ENCODE measurements around the gene AGBL4. TPM values are rescaled to one million over a fixed set of nuclear protein-coding genes. Genes with fewer than 3 reads are reported as not detected.

Gene AGBL4
- total RNA-seq, 1 experiment from 2014 or later: not detected

DNA sequence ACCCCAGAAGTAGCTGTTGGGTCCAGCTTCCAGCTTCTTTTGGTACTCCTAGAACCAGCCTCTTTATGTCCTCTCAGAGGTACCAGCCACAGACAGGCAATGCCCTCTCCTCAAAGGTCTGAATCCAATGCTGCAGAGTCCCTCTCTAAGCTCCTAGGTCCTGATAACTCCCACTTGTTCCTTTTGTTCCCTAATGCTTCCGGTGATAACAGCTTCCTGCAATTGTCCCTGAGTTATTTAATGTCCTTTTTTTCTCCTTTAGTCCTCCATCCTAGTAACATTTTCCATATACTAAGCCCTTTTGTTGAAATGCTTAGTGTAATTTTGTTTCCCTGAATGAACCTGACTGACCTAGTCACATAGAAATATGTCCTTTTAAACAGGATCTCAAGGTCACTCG lies 1045.3 kb downstream of the AGBL4 start (continued):
- no peak for TF ChIP-seq YY1 (IDR thresholded peaks at IDR 0.05; ENCODE audit: extremely low read depth, insufficient replicate concordance, low read depth, low read length)
- no peak for TF ChIP-seq FOSL1 (IDR thresholded peaks at IDR 0.05; ENCODE audit: low read depth)
- TF ChIP-seq, protein P1, sequence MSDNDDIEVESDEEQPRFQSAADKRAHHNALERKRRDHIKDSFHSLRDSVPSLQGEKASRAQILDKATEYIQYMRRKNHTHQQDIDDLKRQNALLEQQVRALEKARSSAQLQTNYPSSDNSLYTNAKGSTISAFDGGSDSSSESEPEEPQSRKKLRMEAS (IDR thresholded peaks at IDR 0.05): no peak

DNA sequence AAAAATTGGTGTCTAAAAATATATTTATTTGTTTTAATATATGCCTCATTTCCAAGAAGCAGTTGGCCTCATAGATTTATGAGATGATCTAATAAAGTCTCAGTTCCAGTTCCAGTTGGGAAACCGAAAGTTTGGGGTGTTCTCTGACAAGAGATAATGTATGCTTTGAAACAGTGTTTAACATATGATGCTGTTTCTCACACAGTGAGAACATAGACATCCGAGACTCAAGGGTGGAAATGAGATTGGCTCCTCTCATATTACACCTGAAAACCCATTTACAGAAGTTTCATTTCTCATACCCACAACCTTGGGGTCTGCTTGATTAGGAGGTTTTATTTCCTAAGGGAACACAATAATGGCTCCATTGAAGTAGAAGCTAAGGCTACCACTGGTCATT lies 1046.5 kb downstream of the AGBL4 start:
- ChIA-PET CTCF (no interaction called here), POLR2A (no interaction called here), RAD21 (ENCODE audit: low non-redundant PET in 1 of 2, low total read pairs in 2 of 2, uncharacterized antibody in 2 of 2, unreplicated experiment in 2 of 2) (no interaction called here)
- Histone ChIP-seq H3K79me2 (ENCODE audit: insufficient read depth, low read length) (no peaks in the 10 kb centered on the region), H3K4me2 (ENCODE audit: low read length) (no peak overlapping the region), H3K27ac (ENCODE audit: low read depth, low read length) (no peak overlapping the region), H3K36me3 (ENCODE audit: control insufficient read depth in 1 of 2, insufficient read depth in 2 of 2, low read length in 2 of 2) (no peaks in the 10 kb centered on the region), H4K20me1 (ENCODE audit: insufficient read depth) (no peaks in the 10 kb centered on the region), H2AFZ (ENCODE audit: low read depth, low read length, poor library complexity, severe bottlenecking) (no peak overlapping the region), H3K4me1 (ENCODE audit: control insufficient read depth in 1 of 2, insufficient read depth in 2 of 2, low read length in 2 of 2) (no peaks in the 10 kb centered on the region), H3K9ac (ENCODE audit: low read length) (no peak overlapping the region), H3K4me3 (replicated peaks in 1 of 2; ENCODE audit: low read depth in 1 of 2, low read length in 2 of 2) (no peak overlapping the region), H3K27me3 (ENCODE audit: insufficient read depth, low read length) (no peaks in the 10 kb centered on the region), H3K9me2 (ENCODE audit: insufficient read depth) (no peaks in the 10 kb centered on the region), H3K9me3 (ENCODE audit: control insufficient read depth in 1 of 2, insufficient read depth in 1 of 2, low read depth in 1 of 2, low read length in 2 of 2) (no peaks in the 10 kb centered on the region)
- ATAC-seq: no peak
- no peak for DNase-seq (ENCODE audit: low read depth, low spot score)
- intact Hi-C loops (cut with micrococcal nuclease): no loop called here
- no TSS peak for BruUV-seq (replicated peaks)
- TF ChIP-seq, protein P2, sequence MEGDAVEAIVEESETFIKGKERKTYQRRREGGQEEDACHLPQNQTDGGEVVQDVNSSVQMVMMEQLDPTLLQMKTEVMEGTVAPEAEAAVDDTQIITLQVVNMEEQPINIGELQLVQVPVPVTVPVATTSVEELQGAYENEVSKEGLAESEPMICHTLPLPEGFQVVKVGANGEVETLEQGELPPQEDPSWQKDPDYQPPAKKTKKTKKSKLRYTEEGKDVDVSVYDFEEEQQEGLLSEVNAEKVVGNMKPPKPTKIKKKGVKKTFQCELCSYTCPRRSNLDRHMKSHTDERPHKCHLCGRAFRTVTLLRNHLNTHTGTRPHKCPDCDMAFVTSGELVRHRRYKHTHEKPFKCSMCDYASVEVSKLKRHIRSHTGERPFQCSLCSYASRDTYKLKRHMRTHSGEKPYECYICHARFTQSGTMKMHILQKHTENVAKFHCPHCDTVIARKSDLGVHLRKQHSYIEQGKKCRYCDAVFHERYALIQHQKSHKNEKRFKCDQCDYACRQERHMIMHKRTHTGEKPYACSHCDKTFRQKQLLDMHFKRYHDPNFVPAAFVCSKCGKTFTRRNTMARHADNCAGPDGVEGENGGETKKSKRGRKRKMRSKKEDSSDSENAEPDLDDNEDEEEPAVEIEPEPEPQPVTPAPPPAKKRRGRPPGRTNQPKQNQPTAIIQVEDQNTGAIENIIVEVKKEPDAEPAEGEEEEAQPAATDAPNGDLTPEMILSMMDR (IDR thresholded peaks at IDR 0.05 in 2 of 3, conservative IDR thresholded peaks at IDR 0.05 in 1 of 3; ENCODE audit: borderline replicate concordance in 1 of 3, insufficient read depth in 1 of 3, low read depth in 2 of 3, low read length in 2 of 3): no peak
- no peak for TF ChIP-seq FOSL1 (IDR thresholded peaks at IDR 0.05; ENCODE audit: low read depth)
- TF ChIP-seq CEBPB (IDR thresholded peaks at IDR 0.05; ENCODE audit: low read depth): no peak
- TF ChIP-seq, protein P3, sequence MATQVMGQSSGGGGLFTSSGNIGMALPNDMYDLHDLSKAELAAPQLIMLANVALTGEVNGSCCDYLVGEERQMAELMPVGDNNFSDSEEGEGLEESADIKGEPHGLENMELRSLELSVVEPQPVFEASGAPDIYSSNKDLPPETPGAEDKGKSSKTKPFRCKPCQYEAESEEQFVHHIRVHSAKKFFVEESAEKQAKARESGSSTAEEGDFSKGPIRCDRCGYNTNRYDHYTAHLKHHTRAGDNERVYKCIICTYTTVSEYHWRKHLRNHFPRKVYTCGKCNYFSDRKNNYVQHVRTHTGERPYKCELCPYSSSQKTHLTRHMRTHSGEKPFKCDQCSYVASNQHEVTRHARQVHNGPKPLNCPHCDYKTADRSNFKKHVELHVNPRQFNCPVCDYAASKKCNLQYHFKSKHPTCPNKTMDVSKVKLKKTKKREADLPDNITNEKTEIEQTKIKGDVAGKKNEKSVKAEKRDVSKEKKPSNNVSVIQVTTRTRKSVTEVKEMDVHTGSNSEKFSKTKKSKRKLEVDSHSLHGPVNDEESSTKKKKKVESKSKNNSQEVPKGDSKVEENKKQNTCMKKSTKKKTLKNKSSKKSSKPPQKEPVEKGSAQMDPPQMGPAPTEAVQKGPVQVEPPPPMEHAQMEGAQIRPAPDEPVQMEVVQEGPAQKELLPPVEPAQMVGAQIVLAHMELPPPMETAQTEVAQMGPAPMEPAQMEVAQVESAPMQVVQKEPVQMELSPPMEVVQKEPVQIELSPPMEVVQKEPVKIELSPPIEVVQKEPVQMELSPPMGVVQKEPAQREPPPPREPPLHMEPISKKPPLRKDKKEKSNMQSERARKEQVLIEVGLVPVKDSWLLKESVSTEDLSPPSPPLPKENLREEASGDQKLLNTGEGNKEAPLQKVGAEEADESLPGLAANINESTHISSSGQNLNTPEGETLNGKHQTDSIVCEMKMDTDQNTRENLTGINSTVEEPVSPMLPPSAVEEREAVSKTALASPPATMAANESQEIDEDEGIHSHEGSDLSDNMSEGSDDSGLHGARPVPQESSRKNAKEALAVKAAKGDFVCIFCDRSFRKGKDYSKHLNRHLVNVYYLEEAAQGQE (IDR thresholded peaks at IDR 0.05; ENCODE audit: low read depth): no peak
- no peak for TF ChIP-seq RAD21 (IDR thresholded peaks at IDR 0.05; ENCODE audit: low read depth)
- no peak for TF ChIP-seq TCF7L2 (IDR thresholded peaks at IDR 0.05; ENCODE audit: borderline replicate concordance, extremely low read depth, insufficient read depth, insufficient read length)
- no peak for TF ChIP-seq SRF (IDR thresholded peaks at IDR 0.05; ENCODE audit: low read depth)
- TF ChIP-seq, protein P1 (IDR thresholded peaks at IDR 0.05): no peak
- no peak for TF ChIP-seq SIN3A (IDR thresholded peaks at IDR 0.05; ENCODE audit: low read depth)
- no peak for TF ChIP-seq SP1 (IDR thresholded peaks at IDR 0.05; ENCODE audit: low read depth)
- TF ChIP-seq JUND (IDR thresholded peaks at IDR 0.05): no peak
- TF ChIP-seq, protein P4, sequence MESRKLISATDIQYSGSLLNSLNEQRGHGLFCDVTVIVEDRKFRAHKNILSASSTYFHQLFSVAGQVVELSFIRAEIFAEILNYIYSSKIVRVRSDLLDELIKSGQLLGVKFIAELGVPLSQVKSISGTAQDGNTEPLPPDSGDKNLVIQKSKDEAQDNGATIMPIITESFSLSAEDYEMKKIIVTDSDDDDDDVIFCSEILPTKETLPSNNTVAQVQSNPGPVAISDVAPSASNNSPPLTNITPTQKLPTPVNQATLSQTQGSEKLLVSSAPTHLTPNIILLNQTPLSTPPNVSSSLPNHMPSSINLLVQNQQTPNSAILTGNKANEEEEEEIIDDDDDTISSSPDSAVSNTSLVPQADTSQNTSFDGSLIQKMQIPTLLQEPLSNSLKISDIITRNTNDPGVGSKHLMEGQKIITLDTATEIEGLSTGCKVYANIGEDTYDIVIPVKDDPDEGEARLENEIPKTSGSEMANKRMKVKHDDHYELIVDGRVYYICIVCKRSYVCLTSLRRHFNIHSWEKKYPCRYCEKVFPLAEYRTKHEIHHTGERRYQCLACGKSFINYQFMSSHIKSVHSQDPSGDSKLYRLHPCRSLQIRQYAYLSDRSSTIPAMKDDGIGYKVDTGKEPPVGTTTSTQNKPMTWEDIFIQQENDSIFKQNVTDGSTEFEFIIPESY (IDR thresholded peaks at IDR 0.05; ENCODE audit: extremely low read depth, insufficient replicate concordance, low read length): no peak
- TF ChIP-seq ELF1 (IDR thresholded peaks at IDR 0.05; ENCODE audit: borderline replicate concordance, low read depth): no peak
- no peak for TF ChIP-seq ZNF274 (IDR thresholded peaks at IDR 0.05; ENCODE audit: low read depth, low read length)
- TF ChIP-seq, protein P5, sequence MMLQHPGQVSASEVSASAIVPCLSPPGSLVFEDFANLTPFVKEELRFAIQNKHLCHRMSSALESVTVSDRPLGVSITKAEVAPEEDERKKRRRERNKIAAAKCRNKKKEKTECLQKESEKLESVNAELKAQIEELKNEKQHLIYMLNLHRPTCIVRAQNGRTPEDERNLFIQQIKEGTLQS (IDR thresholded peaks at IDR 0.05): no peak
- no peak for TF ChIP-seq YY1 (IDR thresholded peaks at IDR 0.05; ENCODE audit: extremely low read depth, insufficient replicate concordance, low read depth, low read length)
- no peak for TF ChIP-seq CBX3 (IDR thresholded peaks at IDR 0.05; ENCODE audit: low read depth)
- no peak for TF ChIP-seq POLR2AphosphoS5 (IDR thresholded peaks at IDR 0.05; ENCODE audit: low read depth, low read length)

Measured in HCT116 (cell line).